Liver (tissue), 9 donors: ENCODE measurements around the gene SLC35C1. TPM values are rescaled to one million over a fixed set of nuclear protein-coding genes. Genes with fewer than 3 reads are reported as not detected.

Experiments used
- DNase-seq: peaks from one replicate; pipeline ENCODE4 v3.0.0-alpha.2; 2017; ENCODE audit warnings: low spot score
- H3K27ac ChIP-seq, 2 donors: one replicate each; pipeline ENCODE4 v1.7.0; 2013; ENCODE audit warnings: inconsistent platforms in 2 of 2, low read length in 2 of 2, control low read depth in 1 of 2, low read depth in 1 of 2, mild to moderate bottlenecking in 1 of 2
- H3K27me3 ChIP-seq, 4 donors: one replicate each; pipeline versions ENCODE4 v1.6.1 to v1.7.0; 2013; ENCODE audit warnings: low read length in 3 of 4, inconsistent platforms in 1 of 4, mild to moderate bottlenecking in 1 of 4, moderate library complexity in 1 of 4; ENCODE audit not compliant: control insufficient read depth in 4 of 4, insufficient read depth in 4 of 4
- H3K36me3 ChIP-seq, 4 donors: one replicate each; pipeline versions ENCODE4 v1.6.1 to v1.7.0; 2013; ENCODE audit warnings: low read length in 3 of 4, mild to moderate bottlenecking in 3 of 4, low read depth in 1 of 4, moderate library complexity in 1 of 4; ENCODE audit not compliant: control insufficient read depth in 4 of 4, insufficient read depth in 3 of 4
- H3K4me1 ChIP-seq, 4 donors: one replicate each; pipeline versions ENCODE4 v1.6.1 to v1.7.0; 2013; ENCODE audit warnings: low read length in 3 of 4, mild to moderate bottlenecking in 3 of 4, moderate library complexity in 1 of 4; ENCODE audit not compliant: control insufficient read depth in 4 of 4, insufficient read depth in 4 of 4
- H3K4me3 ChIP-seq, 3 donors: one replicate each; pipeline versions ENCODE4 v1.6.1 to v1.7.0; 2013; ENCODE audit warnings: low read length in 3 of 3, control low read depth in 1 of 3, low read depth in 1 of 3, mild to moderate bottlenecking in 1 of 3
- H3K9ac ChIP-seq, 2 donors: one replicate each; pipeline ENCODE4 v1.7.0; 2013; ENCODE audit warnings: low read length in 2 of 2, mild to moderate bottlenecking in 2 of 2, moderate library complexity in 2 of 2, control low read depth in 1 of 2, low read depth in 1 of 2
- H3K9me3 ChIP-seq, 4 donors: one replicate each; pipeline versions ENCODE4 v1.6.1 to v1.7.0; 2013; ENCODE audit warnings: low read length in 3 of 4; ENCODE audit not compliant: control insufficient read depth in 4 of 4
- CTCF ChIP-seq: fragments of 150-350 bp; IDR thresholded peaks from 2 replicates; pipeline ENCODE4 v1.5.1; 2017; ENCODE audit warnings: improper control_type of control experiment, low read depth, low read length; ENCODE audit not compliant: missing input control
- EGR1 ChIP-seq, 2 donors: IDR thresholded peaks; 2 replicates each; pipeline ENCODE4 v1.6.1; 2016 to 2018; ENCODE audit warnings: antibody characterized with exemption in 2 of 2, low read depth in 2 of 2
- FOXA1 ChIP-seq: IDR thresholded peaks from 2 replicates; pipeline ENCODE4 v1.6.1; 2016; ENCODE audit warnings: antibody characterized with exemption
- FOXA2 ChIP-seq: IDR thresholded peaks from 2 replicates; pipeline ENCODE4 v1.6.1; 2016; ENCODE audit warnings: antibody characterized with exemption
- GABPA ChIP-seq, 2 donors: IDR thresholded peaks in 1 of 2; conservative IDR thresholded peaks in 1 of 2; 2 replicates each; pipeline ENCODE4 v1.6.1; 2016; ENCODE audit warnings: antibody characterized with exemption in 2 of 2, mild to moderate bottlenecking in 1 of 2, moderate library complexity in 1 of 2
- HNF4A ChIP-seq, 2 donors: conservative IDR thresholded peaks; 2 replicates each; pipeline ENCODE4 v1.6.1; 2016; ENCODE audit warnings: antibody characterized with exemption in 2 of 2, mild to moderate bottlenecking in 2 of 2
- HNF4G ChIP-seq: IDR thresholded peaks from 2 replicates; pipeline ENCODE4 v1.6.1; 2016; ENCODE audit warnings: antibody characterized with exemption
- JUND ChIP-seq, 2 donors: IDR thresholded peaks; 2 replicates each; pipeline ENCODE4 v1.6.1; 2016; ENCODE audit warnings: antibody characterized with exemption in 2 of 2
- NR2F2 ChIP-seq: IDR thresholded peaks from 2 replicates; pipeline ENCODE4 v1.6.1; 2016; ENCODE audit warnings: antibody characterized with exemption
- RAD21 ChIP-seq, 2 donors: IDR thresholded peaks; 2 replicates each; pipeline ENCODE4 v1.6.1; 2016; ENCODE audit warnings: antibody characterized with exemption in 2 of 2, mild to moderate bottlenecking in 2 of 2
- RXRA ChIP-seq, 2 donors: IDR thresholded peaks; 2 replicates each; pipeline ENCODE4 v1.6.1; 2017 to 2018; ENCODE audit warnings: antibody characterized with exemption in 2 of 2, mild to moderate bottlenecking in 1 of 2
- SP1 ChIP-seq: IDR thresholded peaks from 2 replicates; pipeline ENCODE4 v1.6.1; 2018; ENCODE audit warnings: antibody characterized with exemption, mild to moderate bottlenecking
- TAF1 ChIP-seq: conservative IDR thresholded peaks from 2 replicates; pipeline ENCODE4 v1.6.1; 2016; ENCODE audit warnings: antibody characterized with exemption, mild to moderate bottlenecking
- ZBTB33 ChIP-seq: IDR thresholded peaks from 2 replicates; pipeline ENCODE4 v1.6.1; 2016; ENCODE audit warnings: antibody characterized with exemption
- WGBS: extraction: QIAGEN DNeasy Blood & Tissue Kit; methylation state at CpG from one replicate; pipeline ENCODE4 v1.1.7; 2013; 5-methylcytosine and 5-hydroxymethylcytosine counted together
- polyA plus RNA-seq, 2 donors: library from polyadenylated mRNA; stranded (reverse) in 1 of 2; unstranded in 1 of 2; fragments of 200-250 nt in 1 of 2; fragments of >200 nt in 1 of 2; fragmentation: Nextera tagmentation in 1 of 2; extraction: Ambion mirVana in 1 of 2; gene quantifications; one replicate each; pipeline versions ENCODE4 v1.2.1 to v1.2.3, GENCODE V29; 2013 to 2015
- total RNA-seq, 2 donors: library from RNA; depleted of rRNA; stranded (reverse); fragments of >200 nt; gene quantifications; one replicate each; pipeline ENCODE4 v1.2.3, GENCODE V29; 2014
- TF ChIP-seq, protein P1 (sequence below): IDR thresholded peaks from 2 replicates; pipeline ENCODE4 v1.6.1; 2016; ENCODE audit warnings: antibody characterized with exemption
- TF ChIP-seq, protein P2 (sequence below): IDR thresholded peaks from 2 replicates; pipeline ENCODE4 v1.6.1; 2016; ENCODE audit warnings: antibody characterized with exemption
- donor health status: healthy.
- donor health status: healthy.
- donor health status: healthy.
- donor health status: healthy.
- donor health status: healthy.

The SLC35C1 gene
- total and polyA plus RNA-seq, 4 donors = 2.5 to 82.0 (median 46.1) TPM

- H3K9me3 ChIP-seq = no peaks in the 10 kb centered on the region
- WGBS = 94% methylated on average over 7 of the region's 7 CpGs
- no peak overlapping the region for H3K27ac ChIP-seq
- no peak for TF ChIP-seq FOXA2
- no peak for TF ChIP-seq HNF4G
- no peak for TF ChIP-seq ZBTB33
- TF ChIP-seq RAD21 (IDR thresholded peaks at IDR 0.05) = no peak
- TF ChIP-seq SP1 = no peak
- no peak for TF ChIP-seq GABPA (IDR thresholded peaks at IDR 0.05 in 1 of 2, conservative IDR thresholded peaks at IDR 0.05 in 1 of 2)
- H3K36me3 ChIP-seq = peaks cover 0 to 5% (median 1%) of the 10 kb centered on the region in 4 donors
- H3K4me3 ChIP-seq = no peak overlapping the region
- H3K4me1 ChIP-seq = peaks cover 0 to 2% (median 0%) of the 10 kb centered on the region in 4 donors
- no peaks in the 10 kb centered on the region for H3K27me3 ChIP-seq
- no peak for DNase-seq
- H3K9ac ChIP-seq = no peak overlapping the region
Observed at GRCh38 chr11:45817191-45817590, 12.2 kb downstream of the SLC35C1 start.

- H3K36me3 ChIP-seq = no peaks in the 10 kb centered on the region
- no peak overlapping the region for H3K27ac ChIP-seq
- H3K4me1 ChIP-seq = peaks cover 0 to 2% (median 0%) of the 10 kb centered on the region in 4 donors
- WGBS = 91% methylated on average over 6 of the region's 6 CpGs
- H3K9me3 ChIP-seq = no peaks in the 10 kb centered on the region
- no peaks in the 10 kb centered on the region for H3K27me3 ChIP-seq
- TF ChIP-seq NR2F2 (no peak), HNF4G (no peak), FOXA1 (no peak), RXRA (IDR thresholded peaks at IDR 0.05) (no peak), JUND (IDR thresholded peaks at IDR 0.05) (no peak), EGR1 (IDR thresholded peaks at IDR 0.05; ENCODE audit: low read depth in 2 of 2) (no peak), TAF1 (no peak), CTCF (no peak), HNF4A (conservative IDR thresholded peaks at IDR 0.05) (no peak), FOXA2 (no peak), SP1 (no peak), GABPA (IDR thresholded peaks at IDR 0.05 in 1 of 2, conservative IDR thresholded peaks at IDR 0.05 in 1 of 2) (no peak)
- TF ChIP-seq, protein P1, sequence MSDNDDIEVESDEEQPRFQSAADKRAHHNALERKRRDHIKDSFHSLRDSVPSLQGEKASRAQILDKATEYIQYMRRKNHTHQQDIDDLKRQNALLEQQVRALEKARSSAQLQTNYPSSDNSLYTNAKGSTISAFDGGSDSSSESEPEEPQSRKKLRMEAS = no peak
- TF ChIP-seq, protein P2, sequence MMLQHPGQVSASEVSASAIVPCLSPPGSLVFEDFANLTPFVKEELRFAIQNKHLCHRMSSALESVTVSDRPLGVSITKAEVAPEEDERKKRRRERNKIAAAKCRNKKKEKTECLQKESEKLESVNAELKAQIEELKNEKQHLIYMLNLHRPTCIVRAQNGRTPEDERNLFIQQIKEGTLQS = no peak
- no peak for DNase-seq
- H3K4me3 ChIP-seq = no peak overlapping the region
- no peak overlapping the region for H3K9ac ChIP-seq
Observed at GRCh38 chr11:45818961-45819605, 14.1 kb downstream of the SLC35C1 start.
